HCT116 (cell line): ENCODE data around the gene OR13J1. TPM values are rescaled to one million over a fixed set of nuclear protein-coding genes. Genes with fewer than 3 reads are reported as not detected.

Experiments used
- ATAC-seq: fragments of 200-7000 bp; cut with Tn5 transposase; 2 replicates; pipeline ENCODE4 v1.9.1; 2020; ENCODE audit warnings: mild to moderate bottlenecking, moderate library complexity
- BruUV-seq: library from RNA; stranded (reverse); fragments of 400-500 nt; replicated peaks from 2 replicates; lab custom pipeline; 2021; lab: Mats Ljungman, UMichigan
- CTCF ChIA-PET: fragments of 300-600 bp; sonication (Branson Sonifier 250); formaldehyde crosslinking; loops from one replicate; lab custom pipeline; 2021; ENCODE audit warnings: antibody characterized with exemption; lab: Charles Lee
- POLR2A ChIA-PET: fragments of 300-600, 350-600 bp; sonication (Branson Sonifier 250); formaldehyde crosslinking; loops from one replicate; lab custom pipeline; 2021; ENCODE audit warnings: antibody characterized with exemption; lab: Charles Lee
- RAD21 ChIA-PET, 2 experiments: fragments of 300-600 bp; sonication (Branson Sonifier 250); formaldehyde crosslinking; loops; one replicate each; lab custom pipeline; 2023; ENCODE audit warnings: low total read pairs in 2 of 2; ENCODE audit not compliant: uncharacterized antibody in 2 of 2, unreplicated experiment in 2 of 2, low non-redundant PET in 1 of 2; lab: Charles Lee
- DNase-seq: peaks from one replicate; pipeline ENCODE4 v3.0.0-alpha.2; 2010; ENCODE audit warnings: low read depth, low spot score
- H2AFZ ChIP-seq: fragments of 200-600 bp; shearing (Covaris generic), sonication (generic); 2 replicates; pipeline ENCODE4 v1.6.1; 2017; ENCODE audit warnings: low read depth, mixed run types, mixed read lengths, antibody characterized with exemption, low read length; ENCODE audit not compliant: poor library complexity, severe bottlenecking
- H3K27ac ChIP-seq: 2 replicates; pipeline ENCODE4 v1.5.1; 2012; ENCODE audit warnings: low read depth, low read length
- H3K27me3 ChIP-seq: fragments of 200-600 bp; sonication (generic); 2 replicates; pipeline ENCODE4 v1.6.1; 2016; ENCODE audit warnings: mixed run types, low read length, mixed read lengths; ENCODE audit not compliant: insufficient read depth
- H3K36me3 ChIP-seq, 2 experiments: fragments of 200-500 bp in 1 of 2; fragments of 200-600 bp in 1 of 2; sonication (Bioruptor generic) in 1 of 2; sonication (generic) in 1 of 2; 2 replicates each; pipeline versions ENCODE4 v1.5.1 to v1.6.1; 2014 to 2016; ENCODE audit warnings: low read length in 2 of 2, inconsistent platforms in 1 of 2, mixed read lengths in 1 of 2, mixed run types in 1 of 2; ENCODE audit not compliant: insufficient read depth in 2 of 2, control insufficient read depth in 1 of 2
- H3K4me1 ChIP-seq, 2 experiments: fragments of 200-600 bp in 1 of 2; sonication (generic) in 1 of 2; 2 replicates each; pipeline versions ENCODE4 v1.5.1 to v1.6.1; 2012 to 2017; ENCODE audit warnings: low read length in 2 of 2, inconsistent platforms in 1 of 2, mild to moderate bottlenecking in 1 of 2, mixed read lengths in 1 of 2, mixed run types in 1 of 2, moderate library complexity in 1 of 2; ENCODE audit not compliant: insufficient read depth in 2 of 2, control insufficient read depth in 1 of 2
- H3K4me2 ChIP-seq: fragments of 200-600 bp; sonication (generic); 2 replicates; pipeline ENCODE4 v1.6.1; 2017; ENCODE audit warnings: mixed run types, low read length, mixed read lengths
- H3K4me3 ChIP-seq, 2 experiments: fragments of 200-600 bp in 1 of 2; sonication (generic) in 1 of 2; replicated peaks in 1 of 2; 2 replicates each; pipeline ENCODE4 v1.5.1; 2011 to 2016; ENCODE audit warnings: low read length in 2 of 2, control low read depth in 1 of 2, low read depth in 1 of 2, mild to moderate bottlenecking in 1 of 2, mixed read lengths in 1 of 2, mixed run types in 1 of 2
- H3K79me2 ChIP-seq: fragments of 200-600 bp; sonication (generic); 2 replicates; pipeline ENCODE4 v1.6.1; 2017; ENCODE audit warnings: mild to moderate bottlenecking, mixed run types, low read length, moderate library complexity, mixed read lengths; ENCODE audit not compliant: insufficient read depth
- H3K9ac ChIP-seq: fragments of 200-600 bp; sonication (generic); 2 replicates; pipeline ENCODE4 v1.6.1; 2016; ENCODE audit warnings: low read length, mixed read lengths
- H3K9me2 ChIP-seq: fragments of 200-600 bp; sonication (generic), shearing (Covaris generic); 2 replicates; pipeline ENCODE4 v1.6.1; 2017; ENCODE audit warnings: mixed run types, mild to moderate bottlenecking, moderate library complexity; ENCODE audit not compliant: insufficient read depth
- H3K9me3 ChIP-seq, 2 experiments: fragments of 200-500 bp in 1 of 2; fragments of 200-600 bp in 1 of 2; sonication (Bioruptor generic) in 1 of 2; sonication (generic) in 1 of 2; 2 replicates each; pipeline ENCODE4 v1.6.1; 2014 to 2017; ENCODE audit warnings: low read length in 2 of 2, mixed read lengths in 2 of 2, inconsistent platforms in 1 of 2, low read depth in 1 of 2, mild to moderate bottlenecking in 1 of 2, mixed run types in 1 of 2, moderate library complexity in 1 of 2; ENCODE audit not compliant: control insufficient read depth in 1 of 2, insufficient read depth in 1 of 2
- H4K20me1 ChIP-seq: fragments of 200-600 bp; sonication (generic), shearing (Covaris generic); 2 replicates; pipeline ENCODE4 v1.6.1; 2017; ENCODE audit warnings: mixed run types, mild to moderate bottlenecking, moderate library complexity; ENCODE audit not compliant: insufficient read depth
- CEBPB ChIP-seq: IDR thresholded peaks from 2 replicates; pipeline ENCODE4 v1.6.1; 2012; ENCODE audit warnings: low read depth
- EZH2 ChIP-seq: fragments of 200-600 bp; sonication (generic); IDR thresholded peaks from 2 replicates; pipeline ENCODE4 v1.6.1; 2017; ENCODE audit warnings: antibody characterized with exemption, mixed run types
- EZH2phosphoT487 ChIP-seq: fragments of 200-600 bp; IDR thresholded peaks from 2 replicates; pipeline ENCODE4 v1.6.1; 2018; ENCODE audit warnings: antibody characterized with exemption, borderline replicate concordance
- POLR2A ChIP-seq: IDR thresholded peaks from 2 replicates; pipeline ENCODE4 v1.7.0; 2011; ENCODE audit warnings: borderline replicate concordance; ENCODE audit not compliant: insufficient read depth, insufficient read length; ENCODE audit errors: extremely low read depth
- POLR2AphosphoS5 ChIP-seq: IDR thresholded peaks from 2 replicates; pipeline ENCODE4 v1.6.1; 2011; ENCODE audit warnings: mild to moderate bottlenecking, low read depth, low read length, moderate library complexity
- RAD21 ChIP-seq: IDR thresholded peaks from 2 replicates; pipeline ENCODE4 v1.6.1; 2012; ENCODE audit warnings: low read depth, mild to moderate bottlenecking
- SP1 ChIP-seq: IDR thresholded peaks from 2 replicates; pipeline ENCODE4 v1.6.1; 2012; ENCODE audit warnings: low read depth
- TCF7L2 ChIP-seq: IDR thresholded peaks from 2 replicates; pipeline ENCODE4 v1.7.0; 2011; ENCODE audit warnings: borderline replicate concordance, inconsistent platforms; ENCODE audit not compliant: insufficient read depth, insufficient read length; ENCODE audit errors: extremely low read depth
- YY1 ChIP-seq: IDR thresholded peaks from 2 replicates; pipeline ENCODE4 v1.6.1; 2011; ENCODE audit warnings: low read length, low read depth, moderate library complexity, mild to moderate bottlenecking; ENCODE audit not compliant: insufficient replicate concordance; ENCODE audit errors: extremely low read depth
- ZFX ChIP-seq: fragments of 450-650 bp; IDR thresholded peaks from 2 replicates; pipeline ENCODE4 v1.6.1; 2017
- intact Hi-C: fragments of 100-400 bp; cut with micrococcal nuclease; formaldehyde crosslinking; loops from 2 replicates; pipeline ENCODE4 v1.10.0; 2022
- total RNA-seq: library from RNA; stranded (reverse); gene quantifications from one replicate; pipeline ENCODE4 v1.2.1, GENCODE V29; 2021; ENCODE audit not compliant: unreplicated experiment
- TF ChIP-seq, protein P1 (sequence below), 3 experiments: fragments of 200-600 bp in 1 of 3; sonication (generic) in 1 of 3; IDR thresholded peaks in 2 of 3; conservative IDR thresholded peaks in 1 of 3; 2 replicates each; pipeline ENCODE4 v1.5.1; 2012 to 2017; ENCODE audit warnings: low read depth in 2 of 3, low read length in 2 of 3, antibody characterized with exemption in 1 of 3, borderline replicate concordance in 1 of 3, control low read depth in 1 of 3, mild to moderate bottlenecking in 1 of 3, mixed read lengths in 1 of 3, mixed run types in 1 of 3, moderate library complexity in 1 of 3; ENCODE audit not compliant: insufficient read depth in 1 of 3

OR13J1 gene
- total RNA-seq, 1 experiment from 2014 or later = not detected

DNA sequence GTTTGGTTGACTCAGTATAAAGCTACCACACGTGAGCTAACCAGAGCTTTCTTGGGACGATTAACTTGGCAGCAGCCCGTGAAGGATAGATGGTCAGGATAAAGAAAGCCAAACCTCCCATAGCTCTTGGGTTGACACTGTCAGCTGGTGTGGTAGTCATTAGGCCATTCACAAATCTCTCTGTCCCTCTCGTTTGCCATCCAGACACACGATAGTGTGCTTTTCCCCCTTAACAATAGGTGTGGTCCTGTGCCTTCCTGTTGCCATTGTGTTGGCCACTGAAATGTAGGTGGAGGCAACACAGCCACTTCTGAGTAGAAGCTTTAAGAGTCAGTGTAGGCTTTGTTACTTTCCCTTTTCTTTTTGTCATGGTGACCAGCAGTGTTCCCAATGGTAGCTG, 11.7 kb downstream of the OR13J1 start:
- H3K9me3 ChIP-seq = no peaks in the 10 kb centered on the region
- H3K27ac ChIP-seq = no peak overlapping the region
- DNase-seq = no peak
- H3K9me2 ChIP-seq = no peaks in the 10 kb centered on the region
- no peak overlapping the region for H3K4me2 ChIP-seq
- no peaks in the 10 kb centered on the region for H3K4me1 ChIP-seq
- no peak overlapping the region for H2AFZ ChIP-seq
- H3K79me2 ChIP-seq = no peaks in the 10 kb centered on the region
- no peak overlapping the region for H3K4me3 ChIP-seq
- intact Hi-C loops = no loop called here
- no peaks in the 10 kb centered on the region for H3K36me3 ChIP-seq
- POLR2A ChIA-PET = no interaction called here
- no peak for TF ChIP-seq ZFX
- TF ChIP-seq POLR2A = no peak
- TF ChIP-seq CEBPB = no peak
- no peak for TF ChIP-seq TCF7L2
- TF ChIP-seq, protein P1, sequence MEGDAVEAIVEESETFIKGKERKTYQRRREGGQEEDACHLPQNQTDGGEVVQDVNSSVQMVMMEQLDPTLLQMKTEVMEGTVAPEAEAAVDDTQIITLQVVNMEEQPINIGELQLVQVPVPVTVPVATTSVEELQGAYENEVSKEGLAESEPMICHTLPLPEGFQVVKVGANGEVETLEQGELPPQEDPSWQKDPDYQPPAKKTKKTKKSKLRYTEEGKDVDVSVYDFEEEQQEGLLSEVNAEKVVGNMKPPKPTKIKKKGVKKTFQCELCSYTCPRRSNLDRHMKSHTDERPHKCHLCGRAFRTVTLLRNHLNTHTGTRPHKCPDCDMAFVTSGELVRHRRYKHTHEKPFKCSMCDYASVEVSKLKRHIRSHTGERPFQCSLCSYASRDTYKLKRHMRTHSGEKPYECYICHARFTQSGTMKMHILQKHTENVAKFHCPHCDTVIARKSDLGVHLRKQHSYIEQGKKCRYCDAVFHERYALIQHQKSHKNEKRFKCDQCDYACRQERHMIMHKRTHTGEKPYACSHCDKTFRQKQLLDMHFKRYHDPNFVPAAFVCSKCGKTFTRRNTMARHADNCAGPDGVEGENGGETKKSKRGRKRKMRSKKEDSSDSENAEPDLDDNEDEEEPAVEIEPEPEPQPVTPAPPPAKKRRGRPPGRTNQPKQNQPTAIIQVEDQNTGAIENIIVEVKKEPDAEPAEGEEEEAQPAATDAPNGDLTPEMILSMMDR (IDR thresholded peaks at IDR 0.05 in 2 of 3, conservative IDR thresholded peaks at IDR 0.05 in 1 of 3; ENCODE audit: borderline replicate concordance in 1 of 3, insufficient read depth in 1 of 3, low read depth in 2 of 3, low read length in 2 of 3) = no peak
- TF ChIP-seq POLR2AphosphoS5 = no peak
- no peak for TF ChIP-seq EZH2phosphoT487
- no peak for TF ChIP-seq YY1
- TF ChIP-seq SP1 = no peak
- no peak for TF ChIP-seq EZH2
- TF ChIP-seq RAD21 = no peak
- TF ChIP-seq, all 23 proteins: peak for 0
- ChIA-PET RAD21 (no interaction called here), CTCF (interaction anchor here (1.3 kb wide), 1 partner anchor 24 kb away, joined by 3 read pairs; no protein-coding TSS in a partner anchor)
- no peak overlapping the region for H3K9ac ChIP-seq
- no peaks in the 10 kb centered on the region for H4K20me1 ChIP-seq
- ATAC-seq = no peak
- H3K27me3 ChIP-seq = peaks cover 3% of the 10 kb centered on the region; the same call in 1 of the 2 replicates
- BruUV-seq = no TSS peak
